NT2/D1 (cell line): ENCODE results near the gene SHC3.

Experiments
- YY1 ChIP-seq: IDR thresholded peaks from 2 replicates; pipeline ENCODE4 v1.6.1; 2011; ENCODE audit not compliant: insufficient read length, insufficient read depth
- ZNF274 ChIP-seq: IDR thresholded peaks from 2 replicates; pipeline ENCODE4 v1.6.1; 2011; ENCODE audit warnings: mild to moderate bottlenecking, low read depth, low read length

GRCh38 chr9:89204801-89205200 is 26.2 kb upstream of the SHC3 start:
- TF ChIP-seq ZNF274 = no peak
- TF ChIP-seq YY1 = no peak
